ENCODE measurements around the gene BLOC1S4.
"Not testable (repeated sequence)": the region's sequence is repeated elsewhere in the genome, so short reads cannot be mapped to it uniquely, and the experiment has no call there.

BLOC1S4 gene

DNA sequence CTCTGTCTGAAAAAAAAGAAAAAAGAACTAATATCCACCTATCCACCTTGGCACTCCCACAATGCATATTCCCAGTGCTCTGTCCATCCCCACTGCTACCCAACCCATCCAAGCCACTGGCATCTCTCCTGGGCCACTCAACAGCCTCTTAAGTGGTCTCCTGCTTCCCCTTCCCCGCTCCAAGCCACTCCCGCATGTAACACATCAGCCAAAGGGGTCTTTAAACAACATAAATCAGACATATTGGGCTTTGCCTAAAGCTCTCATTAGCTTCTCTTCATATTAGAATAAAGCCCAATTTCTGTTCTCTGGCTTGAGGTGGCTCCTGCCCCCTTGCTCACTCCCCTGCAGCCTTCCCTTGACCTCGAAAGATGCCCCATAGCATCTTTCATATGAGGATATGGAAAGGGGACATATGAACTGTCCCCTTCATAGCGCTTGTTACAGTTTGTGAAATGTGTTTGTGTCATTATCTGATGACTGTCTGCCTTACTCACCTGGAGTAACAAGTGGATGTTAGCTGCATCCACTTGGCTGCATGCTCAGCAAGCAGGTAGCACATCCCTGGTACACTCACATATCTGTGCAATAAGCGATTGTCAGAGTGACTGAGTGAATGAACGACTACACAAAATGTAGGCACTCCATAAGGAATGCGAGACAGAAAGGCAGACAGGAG lies 3.1 kb downstream of the BLOC1S4 start:
- DNase-seq (ENCODE audit: low read depth), result no peak

DNA sequence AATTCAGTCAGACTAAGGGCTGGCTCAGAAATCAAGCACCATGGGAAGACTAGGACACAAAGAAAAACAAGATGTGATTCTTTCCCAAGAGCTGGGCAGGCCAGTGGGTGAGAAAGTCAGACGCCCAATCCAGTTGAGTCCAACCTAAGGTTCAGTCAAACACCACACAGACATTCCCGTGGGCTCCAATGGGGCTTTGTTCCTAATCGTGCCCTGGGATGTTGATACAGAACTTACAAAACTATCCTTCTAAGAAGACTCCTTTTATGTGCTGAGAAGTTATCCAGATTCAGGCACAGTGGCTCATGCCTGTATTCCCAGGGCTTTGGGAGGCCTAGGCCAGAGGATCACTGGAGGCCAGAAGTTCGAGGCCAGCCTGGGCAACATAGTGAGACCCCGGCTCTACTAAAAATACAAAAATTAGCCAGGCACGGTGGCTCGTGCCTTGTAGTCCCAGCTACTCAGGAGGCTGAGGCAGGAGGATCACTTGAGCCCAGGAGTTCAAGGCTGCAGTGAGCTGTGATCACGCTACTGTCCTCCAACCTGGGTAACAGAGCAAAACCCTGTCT lies 3.7 kb downstream of the BLOC1S4 start:
- DNase-seq (ENCODE audit: low read depth), result no peak

DNA sequence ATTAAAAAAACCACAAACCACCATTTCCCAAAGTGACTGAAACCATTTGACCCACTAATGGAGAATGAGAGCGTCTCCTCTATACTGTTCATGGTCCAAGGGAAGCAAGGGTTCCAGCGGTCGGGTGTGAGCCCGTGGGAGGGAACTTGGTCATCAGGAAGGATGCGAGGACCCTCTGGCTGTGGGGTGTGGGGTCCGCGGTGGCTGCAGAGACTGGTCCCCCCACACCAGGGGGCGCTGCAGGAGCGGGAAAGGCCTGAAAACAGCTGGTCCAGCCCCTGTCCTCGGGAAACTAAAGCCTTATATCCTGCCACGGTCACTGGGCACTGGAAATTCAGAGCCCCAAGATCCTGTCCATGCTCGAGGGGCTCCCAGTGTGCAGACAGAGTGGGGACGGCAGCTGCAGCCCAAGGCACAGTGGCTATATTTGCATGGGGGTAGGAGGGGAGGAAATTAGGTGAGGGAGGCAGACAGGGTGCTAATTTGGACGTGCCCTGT lies 4.3 kb downstream of the BLOC1S4 start:
- DNase-seq (ENCODE audit: low read depth), result peak; percentile 71

DNA sequence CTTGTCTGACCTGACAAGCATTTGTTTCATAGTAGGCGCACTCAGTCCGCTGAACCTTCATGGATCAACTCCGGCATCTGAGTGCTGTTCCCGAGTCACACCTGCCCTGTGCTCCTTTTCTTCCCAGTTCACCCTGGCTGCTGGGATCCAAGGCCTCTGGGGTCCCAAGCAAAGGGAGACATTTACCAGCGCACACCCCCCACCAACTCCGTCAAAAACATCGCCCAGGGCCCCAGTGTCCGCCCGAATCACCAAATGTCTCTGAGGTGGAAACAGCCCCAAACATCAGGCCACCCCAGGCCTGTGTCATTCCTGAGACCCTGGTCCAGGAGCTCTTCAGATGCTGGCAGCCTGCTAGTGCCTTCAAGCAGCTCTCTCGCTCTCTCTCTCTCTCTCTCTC lies 5.1 kb downstream of the BLOC1S4 start:
- no peak for DNase-seq (ENCODE audit: low read depth)

DNA sequence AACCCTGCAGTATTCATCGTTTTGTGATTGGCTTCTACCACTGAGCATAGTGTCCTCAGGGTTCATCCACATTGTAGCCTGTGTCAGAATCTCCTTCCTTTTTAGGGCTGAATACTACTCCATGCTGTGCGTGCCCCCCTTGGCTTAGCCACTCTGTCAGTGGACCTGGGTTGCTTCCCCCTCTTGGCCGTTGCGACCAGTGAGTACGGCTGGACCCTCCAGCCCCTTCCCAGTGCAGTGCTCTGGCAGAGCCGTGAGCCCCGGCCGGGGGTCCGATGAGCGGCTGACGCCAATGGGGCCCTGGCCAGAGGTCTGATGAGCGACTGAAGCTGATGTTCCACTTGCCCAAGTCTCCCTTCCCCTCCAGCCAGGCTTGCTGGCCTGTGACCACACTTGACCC lies 6.9 kb downstream of the BLOC1S4 start:
- DNase-seq (ENCODE audit: low read depth), result no peak

DNA sequence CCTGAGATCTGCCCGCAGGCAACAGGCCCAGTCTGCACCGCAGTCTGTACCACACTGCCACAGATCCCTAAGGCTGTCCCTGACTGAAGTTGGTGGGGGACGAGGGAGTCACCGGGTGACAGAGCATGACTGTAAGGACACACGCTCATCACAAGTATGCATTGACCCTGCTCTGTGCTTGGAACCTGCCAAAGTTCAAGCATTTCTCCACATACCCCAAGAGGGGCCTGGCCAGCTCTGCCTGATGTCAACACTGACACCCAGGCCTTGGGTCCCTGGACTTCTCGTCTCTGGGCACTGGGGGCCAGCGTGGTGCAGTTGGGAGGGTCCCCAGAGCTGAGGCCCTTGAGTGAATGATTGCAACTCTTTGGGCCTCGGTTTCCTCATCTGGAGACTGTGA lies 7.9 kb downstream of the BLOC1S4 start:
- DNase-seq (ENCODE audit: low read depth), result no peak

DNA sequence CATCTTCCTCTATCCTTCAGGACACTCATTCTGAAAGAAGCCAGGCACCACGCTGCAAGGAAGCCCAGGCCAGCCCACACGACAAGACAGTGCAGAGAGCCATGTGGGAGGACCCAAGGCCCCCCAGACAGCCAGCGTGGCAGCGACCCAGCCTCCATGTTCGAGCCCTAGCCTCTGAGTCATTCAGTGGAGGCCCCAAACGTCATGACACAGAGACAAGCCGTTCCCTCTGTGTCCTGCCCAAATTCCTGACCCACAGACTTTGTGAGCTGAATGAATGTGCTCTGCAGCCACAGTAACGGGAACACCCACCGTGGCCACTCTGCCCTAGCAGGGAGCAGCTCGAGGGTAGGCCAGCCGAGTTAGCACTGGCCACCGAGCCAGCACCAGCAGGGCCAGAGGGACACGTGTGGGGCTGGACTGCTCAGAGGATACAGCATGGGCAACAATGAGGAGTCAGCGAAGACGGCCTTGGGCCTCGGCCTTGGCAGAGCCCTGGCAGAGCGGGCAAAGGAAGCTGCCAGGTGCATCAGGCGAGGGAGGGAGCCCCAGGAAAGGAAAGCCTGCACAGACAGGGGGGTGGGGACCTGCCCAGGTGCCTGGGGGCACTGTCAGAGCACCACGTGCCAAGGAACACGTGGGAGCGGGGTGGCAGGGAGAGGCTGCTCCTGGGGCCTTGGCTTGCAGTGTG lies 8.6 kb downstream of the BLOC1S4 start:
- no peak for DNase-seq (ENCODE audit: low read depth)

DNA sequence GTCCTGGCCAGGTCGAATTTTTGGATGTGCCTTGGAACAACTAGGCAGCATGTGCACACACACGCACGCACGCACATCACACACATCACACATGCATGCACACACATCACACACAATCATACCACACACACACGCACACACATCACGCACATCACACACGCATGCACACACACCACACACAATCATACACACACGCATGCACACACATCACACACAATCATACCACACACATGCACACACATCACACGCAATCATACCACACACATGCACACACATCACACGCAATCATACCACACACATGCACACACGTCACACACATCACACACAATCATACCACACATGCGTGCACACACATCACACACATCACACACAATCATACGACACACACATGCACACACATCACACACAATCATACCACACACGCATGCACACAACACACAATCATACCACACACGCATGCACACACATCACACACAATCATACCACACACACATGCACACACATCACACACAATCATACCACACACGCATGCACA lies 9.5 kb downstream of the BLOC1S4 start:
- not testable (repeated sequence) for DNase-seq (ENCODE audit: low read depth)

DNA sequence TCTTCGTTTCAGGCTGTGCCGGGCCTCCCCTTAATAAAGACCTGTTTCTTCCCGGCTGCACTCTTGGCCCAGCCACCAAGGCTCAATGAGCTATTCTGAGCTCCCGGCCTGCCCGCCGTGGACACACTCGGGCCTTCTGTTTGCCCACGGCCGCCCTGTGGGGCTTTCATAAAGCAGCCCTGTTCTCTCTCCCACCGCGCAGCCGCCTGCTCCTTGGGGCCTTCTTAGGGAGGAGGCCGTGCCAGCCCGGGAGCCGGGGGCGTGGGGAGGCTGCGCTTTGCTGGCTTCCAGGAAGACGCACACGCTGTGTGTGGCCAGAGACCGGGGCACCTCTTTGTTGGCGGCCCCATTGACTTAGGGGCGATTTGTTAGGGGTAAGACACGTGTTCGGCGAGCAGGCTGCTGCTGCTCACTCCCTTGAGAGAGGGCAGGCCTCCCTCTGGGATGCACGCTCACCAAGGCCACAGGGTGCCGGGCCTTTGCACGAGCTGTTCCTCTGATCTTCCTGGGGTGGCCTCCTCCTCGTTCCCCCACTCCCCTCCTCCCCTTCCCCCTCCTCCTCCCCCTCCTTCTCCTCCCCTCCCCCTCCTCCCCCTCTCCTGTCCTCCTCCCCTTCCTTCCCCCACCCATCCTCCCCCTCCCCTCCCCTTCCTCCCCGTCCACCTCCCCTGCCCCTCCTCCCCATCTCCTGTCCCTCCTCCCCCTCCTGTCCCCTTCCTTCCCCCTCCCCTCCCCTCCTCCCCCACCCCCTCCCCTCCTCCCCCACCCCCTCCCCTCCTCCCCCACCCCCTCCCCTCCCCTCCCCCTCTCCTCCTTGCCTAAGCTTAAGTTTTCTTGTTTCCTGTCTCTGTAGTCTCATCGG lies 11.3 kb downstream of the BLOC1S4 start:
- DNase-seq (ENCODE audit: low read depth), result no peak

DNA sequence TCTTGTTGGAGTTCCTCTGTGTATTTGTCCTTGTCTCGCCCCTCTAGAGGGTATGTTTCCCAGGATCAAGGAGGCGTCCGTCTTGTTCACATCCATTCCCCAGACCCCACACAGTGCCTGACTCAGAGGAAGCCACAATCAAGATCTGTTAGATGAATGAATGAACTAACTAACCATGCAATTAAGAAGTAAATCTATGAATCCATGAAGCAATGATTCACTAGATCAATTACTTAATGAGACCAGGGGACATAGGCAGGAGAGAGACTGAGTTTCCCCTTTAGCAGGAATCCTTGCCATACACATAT lies 11.9 kb downstream of the BLOC1S4 start:
- no peak for DNase-seq (ENCODE audit: low read depth)

DNA sequence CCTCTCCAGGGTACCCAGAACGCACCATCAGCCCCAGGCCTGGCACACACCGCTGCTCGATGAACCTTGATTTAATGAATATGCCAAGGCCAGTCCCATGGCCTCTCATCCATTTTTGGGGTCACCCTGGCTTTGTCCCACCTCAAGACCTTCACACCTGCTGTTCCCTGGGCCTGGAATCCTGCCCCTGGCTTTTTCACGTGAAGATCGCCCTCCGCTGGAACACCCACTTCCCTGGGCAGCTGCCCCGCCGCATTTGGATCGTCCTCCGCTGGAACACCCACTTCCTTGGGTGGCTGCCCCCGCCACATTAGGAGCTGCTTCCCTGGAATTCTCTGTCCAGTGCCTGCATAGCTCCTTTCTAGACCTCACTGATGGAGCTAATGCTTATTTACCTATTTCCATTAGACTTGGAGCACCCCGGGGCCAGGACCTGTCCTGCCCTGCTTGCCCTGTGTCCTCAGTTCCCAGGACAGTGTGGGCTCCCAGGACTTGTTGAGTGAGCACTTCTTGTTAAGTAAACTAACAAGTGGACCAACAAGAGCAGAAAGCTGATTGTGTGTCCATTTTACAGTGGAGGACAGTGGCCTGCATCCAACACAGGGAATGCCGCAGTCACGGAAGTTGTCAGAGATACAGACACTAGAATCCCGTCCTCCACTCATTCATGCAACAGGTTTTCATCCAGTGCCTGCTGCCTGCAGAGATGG lies 12.5 kb downstream of the BLOC1S4 start:
- no peak for DNase-seq (ENCODE audit: low read depth)

DNA sequence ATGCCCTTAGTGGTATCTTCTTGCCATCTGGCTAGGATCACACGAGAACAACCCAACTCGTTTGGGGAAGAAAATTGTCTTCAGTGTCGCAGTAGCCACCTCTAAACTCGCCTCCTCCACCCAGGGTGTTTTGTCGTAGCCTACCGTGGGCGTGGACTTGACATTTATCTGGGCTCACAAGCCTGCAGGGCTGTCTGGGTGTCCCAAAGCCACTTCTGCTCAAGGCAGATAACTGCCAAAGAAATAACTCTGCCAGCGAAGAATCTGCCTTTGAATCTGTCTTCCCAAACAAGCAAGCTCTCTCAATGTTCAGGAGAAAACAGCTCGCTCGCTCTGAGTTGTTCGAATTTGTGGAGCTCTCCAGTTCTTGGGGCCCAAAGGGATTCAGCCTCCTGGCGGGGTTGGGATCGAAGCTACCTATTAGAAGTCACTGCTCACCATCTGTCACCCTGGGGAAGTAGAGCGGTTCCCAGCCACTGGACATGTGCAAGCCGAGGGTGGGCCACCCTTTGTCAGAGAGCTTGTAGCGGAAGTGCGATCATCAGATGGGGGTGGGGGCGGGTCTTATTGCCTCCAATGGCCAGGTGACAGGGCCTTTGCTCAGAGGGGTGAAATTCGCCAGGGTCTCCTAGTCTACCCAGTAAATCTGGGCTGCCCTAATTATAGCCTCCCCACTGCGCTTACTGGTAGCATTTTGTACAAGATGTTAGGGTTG lies 14.8 kb downstream of the BLOC1S4 start:
- DNase-seq (ENCODE audit: low read depth), result no peak

DNA sequence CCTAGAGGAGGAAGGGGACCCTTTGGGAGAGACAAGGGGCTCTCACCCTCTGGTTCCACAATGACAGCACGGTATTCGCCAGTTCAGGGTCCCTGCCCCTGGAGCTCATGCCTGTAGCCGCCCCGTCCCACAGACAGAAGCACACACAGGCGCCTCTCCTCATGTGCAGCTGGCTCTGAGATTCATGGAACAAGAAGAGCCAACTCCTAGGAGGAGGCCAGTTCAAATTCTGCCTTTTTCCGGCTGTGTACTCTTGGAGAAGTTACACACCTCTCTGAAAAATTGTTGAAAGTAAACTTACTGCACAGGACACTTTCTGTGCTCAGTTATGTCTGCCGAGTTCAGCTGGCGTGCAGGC lies 15.3 kb downstream of the BLOC1S4 start:
- DNase-seq (ENCODE audit: low read depth), result no peak

DNA sequence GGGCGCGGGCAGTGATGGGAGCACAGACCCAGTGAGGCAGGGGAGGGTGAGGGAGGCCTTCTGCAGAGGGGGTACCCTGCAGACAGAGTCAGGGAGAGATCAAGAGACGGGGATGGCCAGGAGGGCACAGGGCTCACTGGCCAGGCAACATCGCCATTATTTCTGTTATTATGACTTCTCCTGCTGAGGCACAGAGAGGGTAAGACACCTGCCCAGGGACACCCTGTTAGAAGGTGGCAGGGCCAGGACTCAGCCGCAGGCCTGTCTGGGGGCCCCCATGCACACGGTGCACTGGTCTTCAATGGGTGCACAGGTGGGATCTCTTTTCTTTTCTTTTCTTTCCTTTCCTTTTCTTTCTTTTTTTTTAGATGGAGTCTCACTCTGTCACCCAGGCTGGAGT lies 15.8 kb downstream of the BLOC1S4 start:
- DNase-seq (ENCODE audit: low read depth), result no peak

DNA sequence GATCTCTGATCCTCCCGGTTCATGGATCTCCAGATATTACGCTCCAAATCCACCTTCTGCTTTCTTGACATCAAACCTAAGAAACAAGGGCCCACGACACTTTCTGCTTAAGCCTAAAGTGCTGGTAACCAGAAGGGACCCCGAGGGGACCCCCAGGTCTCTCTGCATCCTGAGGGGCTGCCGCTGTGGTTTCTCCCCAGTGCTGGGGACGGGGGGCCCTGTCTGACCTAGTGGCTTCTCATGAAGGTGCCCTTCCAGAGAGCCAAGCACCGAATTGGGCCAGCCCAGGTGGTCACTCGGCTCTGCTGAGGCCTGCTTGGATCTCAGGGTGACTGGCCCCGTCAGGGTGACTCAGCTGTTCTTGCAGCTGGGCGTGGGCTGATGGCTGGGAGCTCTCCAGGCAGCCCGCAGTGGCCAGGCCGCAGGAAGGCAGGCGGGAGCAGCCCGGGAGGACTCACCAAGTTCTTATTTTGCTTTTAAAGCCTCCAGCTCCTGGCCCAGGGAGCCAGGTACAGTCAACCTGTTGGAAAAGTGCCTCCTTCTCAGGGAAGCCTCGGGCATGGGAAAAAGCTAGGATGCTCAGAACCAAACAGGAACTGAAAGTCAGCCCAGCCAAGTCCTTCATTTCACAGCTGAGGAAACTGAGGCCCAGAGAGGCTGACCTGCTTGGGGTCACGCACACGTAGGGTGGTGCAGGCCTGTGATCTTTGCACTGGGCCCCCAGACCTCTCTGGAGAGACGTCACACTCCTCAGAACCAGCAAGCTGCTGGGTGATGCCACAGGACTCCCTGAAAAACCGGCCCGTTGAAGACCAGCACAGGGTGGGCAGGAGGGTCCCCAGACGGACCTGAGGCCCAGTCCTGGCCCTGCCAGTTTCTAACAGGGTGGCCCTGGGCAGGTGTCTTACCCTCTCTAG lies 16.7 kb downstream of the BLOC1S4 start:
- DNase-seq (ENCODE audit: low read depth), result no peak

DNA sequence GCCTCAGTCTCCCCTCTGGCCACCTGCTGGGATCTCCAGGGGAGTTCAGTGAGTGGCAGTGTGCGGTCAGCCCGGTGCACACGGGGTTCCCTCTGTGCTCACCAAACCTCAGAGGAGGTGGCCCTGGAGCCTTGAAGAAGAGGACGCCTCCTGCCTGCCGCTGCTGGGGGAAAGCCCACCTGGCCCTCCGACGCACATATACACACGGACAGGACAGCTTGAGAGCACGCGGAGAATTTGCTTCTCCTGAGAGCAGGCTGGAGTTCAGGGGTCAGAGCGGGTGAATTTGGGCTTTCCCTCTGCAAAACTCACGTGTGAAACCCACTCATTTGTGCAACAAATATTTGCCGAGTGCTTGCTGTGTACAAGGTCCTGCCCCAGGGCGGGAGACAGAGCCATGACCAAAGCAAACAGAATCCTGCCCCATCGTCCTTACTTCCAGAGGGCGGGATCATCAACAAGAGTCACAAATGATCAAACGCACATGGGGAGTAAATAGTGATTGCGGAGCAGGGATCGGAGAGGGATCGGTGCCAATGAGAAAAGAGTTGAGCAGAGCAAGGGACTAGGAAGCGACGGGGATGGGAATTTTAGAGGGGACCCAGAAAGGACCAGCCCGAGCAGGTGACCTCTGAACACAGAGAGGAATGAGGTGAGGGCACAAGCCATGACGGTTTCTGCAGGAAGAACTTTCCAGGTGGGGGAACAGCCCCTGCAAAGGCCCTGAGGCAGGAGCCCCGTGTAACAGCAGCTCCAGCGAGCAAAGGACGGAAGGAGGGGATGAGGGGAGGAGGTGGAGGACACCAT lies 17.6 kb downstream of the BLOC1S4 start:
- DNase-seq (ENCODE audit: low read depth), result no peak

DNA sequence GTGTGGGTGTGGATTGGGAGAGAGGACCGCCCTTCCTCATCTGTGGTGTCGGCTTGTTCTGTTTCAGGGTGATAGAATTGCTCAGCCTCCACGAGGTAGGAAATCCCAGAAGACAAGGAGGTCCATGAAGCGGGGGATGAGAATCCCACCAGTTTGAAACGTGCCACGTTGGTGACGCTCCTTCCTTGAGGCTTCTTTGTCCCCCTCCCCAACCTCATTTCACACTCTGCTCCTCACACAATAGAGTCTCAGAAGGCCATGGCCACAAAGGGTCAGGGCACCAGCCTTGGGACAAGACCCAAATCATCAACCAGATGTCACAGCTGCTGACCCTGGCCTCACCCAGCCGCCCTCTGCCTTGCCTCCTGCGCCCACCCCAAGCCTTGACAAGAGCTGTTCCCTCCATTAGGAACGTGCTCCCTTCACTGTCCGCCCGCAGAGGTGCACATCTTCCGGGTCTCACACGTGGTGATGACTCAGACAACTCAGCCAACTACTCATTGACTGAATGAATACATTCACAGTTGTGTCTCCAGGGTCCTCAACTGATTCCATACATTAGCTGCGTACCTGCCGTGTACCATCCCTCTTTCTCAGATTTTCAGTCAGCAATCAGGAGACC lies 18.3 kb downstream of the BLOC1S4 start:
- no peak for DNase-seq (ENCODE audit: low read depth)

DNA sequence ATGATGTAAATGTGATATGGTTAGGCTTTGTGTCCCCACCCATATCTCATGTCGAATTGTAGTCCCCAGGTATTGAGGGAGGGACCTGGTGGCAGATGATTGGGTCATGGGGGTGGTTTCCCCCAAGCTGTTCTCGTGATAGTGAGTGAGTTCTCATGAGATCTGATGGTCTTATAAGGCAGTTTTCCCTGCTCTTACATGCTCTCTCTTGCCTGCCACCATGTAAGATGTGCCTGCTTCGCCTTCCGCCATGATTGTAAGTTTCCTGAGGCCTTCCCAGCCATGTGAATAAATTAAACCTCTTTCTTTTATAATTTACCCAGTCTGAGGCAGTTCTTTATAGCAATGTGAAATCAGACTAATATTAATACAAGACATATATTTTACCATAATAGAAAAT lies 23.9 kb downstream of the BLOC1S4 start:
- no peak for DNase-seq (ENCODE audit: low read depth)

DNA sequence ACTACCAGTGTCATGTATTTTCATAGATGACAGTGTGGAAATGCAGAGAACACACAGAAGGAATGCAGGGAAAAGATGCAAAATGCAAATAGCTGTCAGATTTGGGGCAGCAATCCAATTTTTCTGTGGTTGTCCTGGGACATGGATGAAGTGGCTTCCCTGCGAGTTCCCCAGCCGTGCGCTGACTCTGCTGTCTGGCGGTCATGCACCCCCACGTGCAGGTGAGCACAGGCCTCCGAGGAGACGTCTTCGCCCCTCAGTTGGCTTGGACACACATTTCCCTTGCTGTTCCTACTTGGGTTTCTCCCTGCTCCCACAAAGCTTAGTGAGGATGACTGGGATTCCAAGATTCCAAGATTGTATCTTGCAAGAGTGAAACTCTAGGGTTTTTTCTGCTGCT lies 24.4 kb downstream of the BLOC1S4 start:
- DNase-seq (ENCODE audit: low read depth), result no peak
